Stimulated activated naive CD4-positive, alpha-beta T cell treated with Interleukin-2 at 50 U/mL for 16 hours (primary cell): ENCODE results near the gene SUPT3H.
"Not testable (repeated sequence)": the region's sequence is repeated elsewhere in the genome, so short reads cannot be mapped to it uniquely, and the experiment has no call there.

Experiments
- DNase-seq: peaks from one replicate; lab custom pipeline; 2025; lab: John Stamatoyannopoulos, UW

SUPT3H gene

GRCh38 chr6:44879071-44879470 is 498.7 kb downstream of the SUPT3H start:
- DNase-seq, result not testable (repeated sequence)

GRCh38 chr6:44876638-44877037 is 501.1 kb downstream of the SUPT3H start:
- not testable (repeated sequence) for DNase-seq

- no peak for DNase-seq
Observed at GRCh38 chr6:44869321-44869897, 508.3 kb downstream of the SUPT3H start.

- no peak for DNase-seq
Observed at GRCh38 chr6:44868910-44869309, 508.8 kb downstream of the SUPT3H start.

- DNase-seq, result no peak
Observed at GRCh38 chr6:44868335-44868668, 509.4 kb downstream of the SUPT3H start.

- DNase-seq, result no peak
Observed at GRCh38 chr6:44867571-44868334, 510.0 kb downstream of the SUPT3H start.

- not testable (repeated sequence) for DNase-seq
Observed at GRCh38 chr6:44865184-44865583, 512.5 kb downstream of the SUPT3H start.

- DNase-seq, result no peak
Observed at GRCh38 chr6:44859901-44860410, 517.8 kb downstream of the SUPT3H start.

- no peak for DNase-seq
Observed at GRCh38 chr6:44858998-44859397, 518.7 kb downstream of the SUPT3H start.

GRCh38 chr6:44856479-44856878 is 521.3 kb downstream of the SUPT3H start:
- DNase-seq, result no peak

- DNase-seq, result no peak
Observed at GRCh38 chr6:44855562-44856411, 521.9 kb downstream of the SUPT3H start.

GRCh38 chr6:44854712-44855443 is 522.9 kb downstream of the SUPT3H start:
- no peak for DNase-seq

GRCh38 chr6:44851176-44851575 is 526.6 kb downstream of the SUPT3H start:
- DNase-seq, result no peak

- DNase-seq, result no peak
Observed at GRCh38 chr6:44850312-44850711, 527.4 kb downstream of the SUPT3H start.

- DNase-seq, result no peak
Observed at GRCh38 chr6:44849806-44850205, 527.9 kb downstream of the SUPT3H start.

GRCh38 chr6:44843734-44844133 is 534.0 kb downstream of the SUPT3H start:
- DNase-seq, result no peak

- no peak for DNase-seq
Observed at GRCh38 chr6:44842616-44843015, 535.1 kb downstream of the SUPT3H start.

GRCh38 chr6:44841829-44842228 is 535.9 kb downstream of the SUPT3H start:
- no peak for DNase-seq

GRCh38 chr6:44837741-44838140 is 540.0 kb downstream of the SUPT3H start:
- DNase-seq, result no peak

- no peak for DNase-seq
Observed at GRCh38 chr6:44837255-44837654, 540.5 kb downstream of the SUPT3H start.

- DNase-seq, result no peak
Observed at GRCh38 chr6:44833248-44833647, 544.5 kb downstream of the SUPT3H start.

- DNase-seq, result no peak
Observed at GRCh38 chr6:44831002-44831610, 546.6 kb downstream of the SUPT3H start.
